PC-9 (cell line): Measurements from ENCODE around the gene KRTAP10-1. TPM values are rescaled to one million over a fixed set of nuclear protein-coding genes. Genes with fewer than 3 reads are reported as not detected.

Source experiments
- BruUV-seq: library from RNA; stranded (reverse); fragments of 400-500 nt; replicated peaks from 2 replicates; lab custom pipeline; 2021; lab: Mats Ljungman, UMichigan
- CTCF ChIA-PET: fragments of 300-600 bp; sonication (Branson Sonifier 250); formaldehyde crosslinking; loops from one replicate; lab custom pipeline; 2022; ENCODE audit warnings: antibody characterized with exemption; lab: Charles Lee
- POLR2A ChIA-PET: fragments of 300-600 bp; sonication (Branson Sonifier 250); formaldehyde crosslinking; loops from one replicate; lab custom pipeline; 2022; ENCODE audit warnings: antibody characterized with exemption; ENCODE audit not compliant: unreplicated experiment; lab: Charles Lee
- DNase-seq, 2 experiments: peaks; one replicate each; pipeline versions ENCODE4 v3.0.0 to v3.0.0-alpha.2; 2015 to 2022; ENCODE audit warnings: mixed read lengths in 1 of 2
- H2AFZ ChIP-seq: fragments of 200-600 bp; sonication (generic); 2 replicates; pipeline ENCODE4 v1.8.1; 2017; ENCODE audit warnings: antibody characterized with exemption
- H3F3A ChIP-seq: fragments of 200-600 bp; sonication (generic); 2 replicates; pipeline ENCODE4 v1.8.1; 2017; ENCODE audit warnings: antibody characterized with exemption, mild to moderate bottlenecking, low read depth; ENCODE audit not compliant: insufficient read depth
- H3K27ac ChIP-seq: fragments of 200-600 bp; sonication (generic); 2 replicates; pipeline ENCODE4 v1.6.1; 2016; ENCODE audit warnings: mixed run types
- H3K27me3 ChIP-seq: fragments of 200-600 bp; sonication (generic); 2 replicates; pipeline ENCODE4 v1.6.1; 2016; ENCODE audit warnings: low read depth, mixed run types; ENCODE audit not compliant: insufficient read depth
- H3K36me3 ChIP-seq: fragments of 200-600 bp; sonication (generic); 2 replicates; pipeline ENCODE4 v1.6.1; 2016; ENCODE audit warnings: low read depth, mixed run types
- H3K4me1 ChIP-seq: fragments of 200-600 bp; sonication (generic); replicated peaks from 2 replicates; pipeline ENCODE4 v1.6.1; 2016; ENCODE audit warnings: mixed run types; ENCODE audit not compliant: insufficient read depth
- H3K4me2 ChIP-seq: fragments of 200-600 bp; sonication (generic); 2 replicates; pipeline ENCODE4 v1.6.1; 2017; ENCODE audit warnings: mixed run types
- H3K4me3 ChIP-seq: fragments of 200-600 bp; sonication (generic); 2 replicates; pipeline ENCODE4 v1.6.1; 2016; ENCODE audit warnings: mixed run types
- H3K79me2 ChIP-seq: fragments of 200-600 bp; sonication (generic); 2 replicates; pipeline ENCODE4 v1.6.1; 2017; ENCODE audit warnings: low read depth, mixed run types
- H3K9me2 ChIP-seq: fragments of 200-600 bp; sonication (generic); 2 replicates; pipeline ENCODE4 v1.8.1; 2017; ENCODE audit warnings: mild to moderate bottlenecking; ENCODE audit not compliant: insufficient read depth
- H3K9me3 ChIP-seq: fragments of 200-600 bp; sonication (generic); 2 replicates; pipeline ENCODE4 v1.8.1; 2016; ENCODE audit warnings: low read depth; ENCODE audit not compliant: insufficient read depth
- H4K20me1 ChIP-seq: fragments of 200-600 bp; sonication (generic); 2 replicates; pipeline ENCODE4 v1.8.1; 2017; ENCODE audit not compliant: insufficient read depth
- EZH2 ChIP-seq: fragments of 200-600 bp; sonication (generic); IDR thresholded peaks from 2 replicates; pipeline ENCODE4 v1.8.0; 2017; ENCODE audit warnings: antibody characterized with exemption, low read depth
- intact Hi-C: fragments of 100-400 bp; cut with micrococcal nuclease; formaldehyde crosslinking; loops from one replicate; pipeline ENCODE4 v1.10.0; 2022; ENCODE audit not compliant: unreplicated experiment
- total RNA-seq: library from RNA; stranded (reverse); gene quantifications from 2 replicates; pipeline ENCODE4 v1.2.3, GENCODE V29; 2021
- TF ChIP-seq, protein P1 (sequence below): fragments of 200-600 bp; sonication (generic); conservative IDR thresholded peaks from 2 replicates; pipeline ENCODE4 v1.6.1; 2017; ENCODE audit warnings: mixed run types, antibody characterized with exemption, mild to moderate bottlenecking, moderate library complexity

The KRTAP10-1 gene
- total RNA-seq, 1 experiment from 2014 or later: not detected

DNA sequence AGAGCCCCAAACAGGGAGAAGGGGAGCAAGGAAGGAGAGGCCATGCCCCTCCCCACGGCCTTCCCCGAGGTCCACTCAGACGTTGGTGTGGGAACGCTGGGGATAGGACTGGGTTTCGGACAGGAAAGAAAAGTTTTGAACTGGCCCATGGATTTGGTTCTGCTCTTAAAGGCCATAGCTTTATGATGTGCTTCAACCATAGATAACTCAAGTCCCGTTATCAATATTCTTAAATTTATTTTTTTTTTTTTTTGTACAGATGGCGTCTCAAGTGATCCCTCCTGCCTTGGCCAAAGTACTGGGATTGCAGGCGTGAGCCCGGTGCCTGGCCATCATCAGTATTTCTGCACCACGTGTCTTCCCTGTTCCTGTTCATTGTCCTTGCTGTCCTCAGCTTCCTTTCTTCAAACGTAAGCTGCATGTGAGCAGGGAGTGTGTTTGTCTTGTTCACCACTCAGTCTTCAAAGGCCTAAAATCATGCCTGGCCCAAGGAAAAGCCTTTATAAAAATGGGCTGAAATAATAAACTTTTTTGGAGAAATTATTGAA lies 820 bp upstream of the KRTAP10-1 start:
- intact Hi-C loops: no loop called here
- H3F3A ChIP-seq: no peaks in the 10 kb centered on the region
- H4K20me1 ChIP-seq: no peaks in the 10 kb centered on the region
- peaks cover 3% of the 10 kb centered on the region; the same call in 1 of the 2 replicates for H3K9me3 ChIP-seq
- no peak overlapping the region for H3K27ac ChIP-seq
- H3K4me1 ChIP-seq: no peaks in the 10 kb centered on the region
- CTCF ChIA-PET: no interaction called here
- DNase-seq: no peak
- peaks cover 31% of the 10 kb centered on the region for H3K27me3 ChIP-seq
- H2AFZ ChIP-seq: no peak overlapping the region
- TF ChIP-seq EZH2: no peak
- TF ChIP-seq, protein P1, sequence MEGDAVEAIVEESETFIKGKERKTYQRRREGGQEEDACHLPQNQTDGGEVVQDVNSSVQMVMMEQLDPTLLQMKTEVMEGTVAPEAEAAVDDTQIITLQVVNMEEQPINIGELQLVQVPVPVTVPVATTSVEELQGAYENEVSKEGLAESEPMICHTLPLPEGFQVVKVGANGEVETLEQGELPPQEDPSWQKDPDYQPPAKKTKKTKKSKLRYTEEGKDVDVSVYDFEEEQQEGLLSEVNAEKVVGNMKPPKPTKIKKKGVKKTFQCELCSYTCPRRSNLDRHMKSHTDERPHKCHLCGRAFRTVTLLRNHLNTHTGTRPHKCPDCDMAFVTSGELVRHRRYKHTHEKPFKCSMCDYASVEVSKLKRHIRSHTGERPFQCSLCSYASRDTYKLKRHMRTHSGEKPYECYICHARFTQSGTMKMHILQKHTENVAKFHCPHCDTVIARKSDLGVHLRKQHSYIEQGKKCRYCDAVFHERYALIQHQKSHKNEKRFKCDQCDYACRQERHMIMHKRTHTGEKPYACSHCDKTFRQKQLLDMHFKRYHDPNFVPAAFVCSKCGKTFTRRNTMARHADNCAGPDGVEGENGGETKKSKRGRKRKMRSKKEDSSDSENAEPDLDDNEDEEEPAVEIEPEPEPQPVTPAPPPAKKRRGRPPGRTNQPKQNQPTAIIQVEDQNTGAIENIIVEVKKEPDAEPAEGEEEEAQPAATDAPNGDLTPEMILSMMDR: no peak
- H3K4me2 ChIP-seq: no peak overlapping the region
- no peaks in the 10 kb centered on the region for H3K79me2 ChIP-seq
- BruUV-seq: no TSS peak
- POLR2A ChIA-PET: no interaction called here
- H3K9me2 ChIP-seq: no peaks in the 10 kb centered on the region
- no peak overlapping the region for H3K4me3 ChIP-seq
- H3K36me3 ChIP-seq: no peaks in the 10 kb centered on the region

DNA sequence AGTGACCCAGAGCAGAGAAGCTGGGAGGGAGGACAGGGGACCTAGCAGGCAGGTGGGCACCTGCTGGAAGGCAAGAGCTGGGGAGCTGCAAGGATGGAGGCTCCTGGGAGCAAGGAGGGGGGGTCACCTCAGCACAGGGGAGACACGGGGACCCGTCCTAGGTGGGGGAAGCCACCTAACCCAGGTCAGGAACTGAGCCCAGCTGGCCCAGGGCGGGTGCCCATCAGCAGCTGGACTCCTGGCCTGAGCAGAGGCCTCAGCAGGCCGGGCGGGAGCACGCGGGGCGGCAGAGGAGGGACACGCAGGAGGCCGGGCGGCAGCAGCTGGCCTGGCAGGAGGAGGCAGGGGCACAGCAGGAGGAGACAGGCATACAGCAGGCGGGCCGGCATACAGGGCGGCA lies 949 bp downstream of the KRTAP10-1 start:
- no peaks in the 10 kb centered on the region for H3F3A ChIP-seq
- no peak overlapping the region for H3K27ac ChIP-seq
- peaks cover 31% of the 10 kb centered on the region for H3K27me3 ChIP-seq
- H3K4me2 ChIP-seq: no peak overlapping the region
- no peaks in the 10 kb centered on the region for H3K36me3 ChIP-seq
- no peaks in the 10 kb centered on the region for H3K9me2 ChIP-seq
- TF ChIP-seq, protein P1: no peak
- TF ChIP-seq EZH2: no peak
- H3K79me2 ChIP-seq: no peaks in the 10 kb centered on the region
- no peak for DNase-seq
- intact Hi-C loops: no loop called here
- no peak overlapping the region for H2AFZ ChIP-seq
- no peaks in the 10 kb centered on the region for H3K4me1 ChIP-seq
- no peak overlapping the region for H3K4me3 ChIP-seq
- ChIA-PET POLR2A (interaction anchor here (0.7 kb wide), 1 partner anchor 553 kb away, joined by 4 read pairs; no protein-coding TSS in a partner anchor), CTCF (no interaction called here)
- no TSS peak for BruUV-seq
- H3K9me3 ChIP-seq: peaks cover 3% of the 10 kb centered on the region; the same call in 1 of the 2 replicates
- H4K20me1 ChIP-seq: no peaks in the 10 kb centered on the region

DNA sequence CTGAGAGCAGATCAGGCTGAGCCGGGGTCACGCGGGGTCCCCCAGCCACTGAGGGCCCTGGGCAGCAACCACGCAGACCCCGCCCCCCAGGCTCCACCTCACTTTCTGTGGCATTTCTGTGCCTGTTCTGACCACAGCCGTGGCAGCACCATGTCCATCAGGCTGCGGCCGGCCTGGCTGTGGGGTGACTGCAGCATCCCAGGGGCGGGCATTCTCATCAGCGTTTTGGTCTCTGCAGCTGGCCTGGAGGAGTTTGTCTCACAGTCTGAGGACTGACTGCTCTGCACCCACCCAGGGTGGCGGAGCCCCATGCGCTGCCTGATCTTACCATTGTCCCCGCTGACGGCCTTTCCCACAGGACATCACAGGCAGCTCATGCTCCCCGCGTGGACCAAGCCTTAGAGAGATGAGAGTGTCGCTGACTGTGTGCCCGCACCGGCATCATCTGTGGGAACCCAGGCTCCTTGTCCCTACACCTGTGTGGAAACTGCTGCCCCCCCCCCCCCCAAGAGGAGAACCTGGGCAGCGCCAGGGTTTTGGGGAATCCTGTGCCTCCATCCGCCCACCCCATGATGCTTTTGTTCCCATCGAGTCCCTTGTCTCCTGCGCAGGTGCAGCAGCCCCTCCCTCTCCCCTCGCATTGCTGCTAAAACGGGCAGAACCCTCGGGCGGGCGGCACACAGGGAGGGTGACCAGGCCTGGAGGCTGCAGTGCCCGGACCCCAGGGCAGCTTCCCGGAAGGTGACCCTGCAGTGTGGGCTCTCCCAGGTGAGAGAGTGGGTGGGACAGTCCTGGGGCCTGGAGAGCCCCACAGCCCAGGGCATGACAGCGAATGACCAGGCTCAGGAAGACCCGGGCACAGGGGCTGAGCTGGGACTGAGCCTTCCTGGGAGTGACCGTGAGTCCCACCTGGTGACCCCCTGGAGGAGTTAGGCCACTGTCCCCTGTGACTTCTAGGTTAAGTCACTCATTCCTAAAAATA lies 1.8 kb downstream of the KRTAP10-1 start:
- POLR2A ChIA-PET: interaction anchor here (0.7 kb wide), 1 partner anchor 553 kb away, joined by 4 read pairs; no protein-coding TSS in a partner anchor
- CTCF ChIA-PET: no interaction called here
- peaks cover 31% of the 10 kb centered on the region for H3K27me3 ChIP-seq
- no peaks in the 10 kb centered on the region for H3K4me1 ChIP-seq
- DNase-seq: no peak
- peaks cover 3% of the 10 kb centered on the region; the same call in 1 of the 2 replicates for H3K9me3 ChIP-seq
- intact Hi-C loops: no loop called here
- H3F3A ChIP-seq: no peaks in the 10 kb centered on the region
- BruUV-seq: no TSS peak
- H2AFZ ChIP-seq: no peak overlapping the region
- H4K20me1 ChIP-seq: no peaks in the 10 kb centered on the region
- H3K27ac ChIP-seq: no peak overlapping the region
- no peak overlapping the region for H3K4me2 ChIP-seq
- H3K79me2 ChIP-seq: no peaks in the 10 kb centered on the region
- H3K4me3 ChIP-seq: no peak overlapping the region
- H3K9me2 ChIP-seq: no peaks in the 10 kb centered on the region
- no peaks in the 10 kb centered on the region for H3K36me3 ChIP-seq
- TF ChIP-seq, protein P1: no peak
- TF ChIP-seq EZH2: no peak
